ENCODE results near the gene SYCE1.

GRCh38 chr10:133559216-133559615 lies 6.2 kb downstream of the SYCE1 start:
- no peak for TF ChIP-seq CTCF (IDR thresholded peaks at IDR 0.05; ENCODE audit: poor library complexity)
- no peak for TF ChIP-seq EZH2 (IDR thresholded peaks at IDR 0.05; ENCODE audit: borderline replicate concordance)
- TF ChIP-seq EZH2phosphoT487 (IDR thresholded peaks at IDR 0.05; ENCODE audit: low read depth, severe bottlenecking, unreplicated experiment): no peak
